Measurements from ENCODE around the gene ELFN2.

DNA sequence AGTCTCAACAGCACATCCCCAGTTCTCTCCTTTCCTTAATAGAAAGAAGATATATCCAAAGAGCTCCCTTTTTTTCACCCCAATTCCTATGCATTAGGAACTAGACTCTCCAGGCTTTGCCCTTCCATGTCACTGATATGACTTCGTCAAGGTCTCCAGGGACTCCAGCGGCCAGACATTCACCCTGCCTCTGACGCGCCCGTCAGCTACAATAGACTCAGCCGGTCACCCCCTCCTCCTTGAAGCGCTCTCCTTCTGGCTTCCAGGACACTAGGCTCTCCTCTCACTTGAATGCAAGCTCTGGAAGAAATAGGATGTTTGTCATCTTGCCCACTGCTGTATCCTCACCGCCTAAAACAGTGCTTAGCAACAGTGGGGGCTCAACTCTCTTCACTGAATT, 14.9 kb upstream of the ELFN2 start:
- TF ChIP-seq POLR2A (IDR thresholded peaks at IDR 0.05): no peak
- TF ChIP-seq, protein P1, sequence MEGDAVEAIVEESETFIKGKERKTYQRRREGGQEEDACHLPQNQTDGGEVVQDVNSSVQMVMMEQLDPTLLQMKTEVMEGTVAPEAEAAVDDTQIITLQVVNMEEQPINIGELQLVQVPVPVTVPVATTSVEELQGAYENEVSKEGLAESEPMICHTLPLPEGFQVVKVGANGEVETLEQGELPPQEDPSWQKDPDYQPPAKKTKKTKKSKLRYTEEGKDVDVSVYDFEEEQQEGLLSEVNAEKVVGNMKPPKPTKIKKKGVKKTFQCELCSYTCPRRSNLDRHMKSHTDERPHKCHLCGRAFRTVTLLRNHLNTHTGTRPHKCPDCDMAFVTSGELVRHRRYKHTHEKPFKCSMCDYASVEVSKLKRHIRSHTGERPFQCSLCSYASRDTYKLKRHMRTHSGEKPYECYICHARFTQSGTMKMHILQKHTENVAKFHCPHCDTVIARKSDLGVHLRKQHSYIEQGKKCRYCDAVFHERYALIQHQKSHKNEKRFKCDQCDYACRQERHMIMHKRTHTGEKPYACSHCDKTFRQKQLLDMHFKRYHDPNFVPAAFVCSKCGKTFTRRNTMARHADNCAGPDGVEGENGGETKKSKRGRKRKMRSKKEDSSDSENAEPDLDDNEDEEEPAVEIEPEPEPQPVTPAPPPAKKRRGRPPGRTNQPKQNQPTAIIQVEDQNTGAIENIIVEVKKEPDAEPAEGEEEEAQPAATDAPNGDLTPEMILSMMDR (IDR thresholded peaks at IDR 0.05): no peak

Data from right lobe of liver (tissue), 4 donors.